GM19025 (cell line): ENCODE data around the gene RAPSN.

ENCODE experiments used
- ATAC-seq: cut with Tn5 transposase; IDR thresholded peaks from one replicate; pipeline ENCODE4 v1.9.1; 2021; ENCODE audit warnings: mild to moderate bottlenecking, low read depth, moderate library complexity; ENCODE audit not compliant: unreplicated experiment

The RAPSN gene

GRCh38 chr11:47410370-47411264 is 38.3 kb downstream of the RAPSN start:
- ATAC-seq = no peak

GRCh38 chr11:47409440-47410369 is 39.2 kb downstream of the RAPSN start:
- ATAC-seq = no peak

GRCh38 chr11:47408598-47409439 is 40.1 kb downstream of the RAPSN start:
- ATAC-seq = no peak

- ATAC-seq = peak; percentile 85
Observed at GRCh38 chr11:47407746-47408590, 41.0 kb downstream of the RAPSN start, which contains the start of gene SLC39A13. TSS of gene SLC39A13 (plus strand) at chr11:47408590. CDS start at chr11:47410095, 1,505 bp downstream.

GRCh38 chr11:47406896-47407745 is 41.8 kb downstream of the RAPSN start:
- ATAC-seq = no peak

GRCh38 chr11:47403571-47403970 is 45.4 kb downstream of the RAPSN start:
- ATAC-seq = no peak

- ATAC-seq = no peak
Observed at GRCh38 chr11:47403135-47403534, 45.8 kb downstream of the RAPSN start.

- peak; percentile 68 for ATAC-seq
Observed at GRCh38 chr11:47400768-47401279, 48.1 kb downstream of the RAPSN start.

- ATAC-seq = peak; percentile 34
Observed at GRCh38 chr11:47399860-47400767, 48.8 kb downstream of the RAPSN start.

GRCh38 chr11:47398551-47398950 is 50.4 kb downstream of the RAPSN start:
- ATAC-seq = no peak

GRCh38 chr11:47398011-47398410 is 50.9 kb downstream of the RAPSN start:
- ATAC-seq = no peak

GRCh38 chr11:47396049-47396320 is 53.0 kb downstream of the RAPSN start:
- no peak for ATAC-seq

GRCh38 chr11:47395223-47396048 is 53.5 kb downstream of the RAPSN start:
- no peak for ATAC-seq

GRCh38 chr11:47394322-47395222 is 54.4 kb downstream of the RAPSN start:
- ATAC-seq = peak; percentile 48

- ATAC-seq = no peak
Observed at GRCh38 chr11:47394050-47394321, 55.0 kb downstream of the RAPSN start.
